ENCODE results near the gene RIOK1.

The RIOK1 gene

DNA sequence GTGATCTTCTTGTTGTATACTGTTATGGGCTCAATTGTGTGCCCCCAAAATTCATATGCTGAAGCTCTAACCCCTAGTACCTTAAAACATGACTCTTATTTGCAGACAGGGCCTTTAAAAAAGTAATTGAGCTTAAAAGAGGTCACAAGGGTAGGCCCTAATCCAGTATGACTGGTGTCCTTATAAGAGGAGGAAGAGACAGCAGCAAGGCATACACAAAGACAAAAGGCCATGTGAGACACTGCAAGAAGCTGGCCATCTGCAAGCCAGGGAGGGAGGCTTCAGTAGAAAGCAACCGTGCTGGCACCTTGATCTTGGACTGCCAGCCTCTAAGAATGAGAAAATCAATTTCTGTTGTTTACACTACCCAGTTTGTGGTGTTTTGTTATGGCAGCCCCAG lies 8.5 kb upstream of the RIOK1 start (continued):
- TF ChIP-seq, protein P1, sequence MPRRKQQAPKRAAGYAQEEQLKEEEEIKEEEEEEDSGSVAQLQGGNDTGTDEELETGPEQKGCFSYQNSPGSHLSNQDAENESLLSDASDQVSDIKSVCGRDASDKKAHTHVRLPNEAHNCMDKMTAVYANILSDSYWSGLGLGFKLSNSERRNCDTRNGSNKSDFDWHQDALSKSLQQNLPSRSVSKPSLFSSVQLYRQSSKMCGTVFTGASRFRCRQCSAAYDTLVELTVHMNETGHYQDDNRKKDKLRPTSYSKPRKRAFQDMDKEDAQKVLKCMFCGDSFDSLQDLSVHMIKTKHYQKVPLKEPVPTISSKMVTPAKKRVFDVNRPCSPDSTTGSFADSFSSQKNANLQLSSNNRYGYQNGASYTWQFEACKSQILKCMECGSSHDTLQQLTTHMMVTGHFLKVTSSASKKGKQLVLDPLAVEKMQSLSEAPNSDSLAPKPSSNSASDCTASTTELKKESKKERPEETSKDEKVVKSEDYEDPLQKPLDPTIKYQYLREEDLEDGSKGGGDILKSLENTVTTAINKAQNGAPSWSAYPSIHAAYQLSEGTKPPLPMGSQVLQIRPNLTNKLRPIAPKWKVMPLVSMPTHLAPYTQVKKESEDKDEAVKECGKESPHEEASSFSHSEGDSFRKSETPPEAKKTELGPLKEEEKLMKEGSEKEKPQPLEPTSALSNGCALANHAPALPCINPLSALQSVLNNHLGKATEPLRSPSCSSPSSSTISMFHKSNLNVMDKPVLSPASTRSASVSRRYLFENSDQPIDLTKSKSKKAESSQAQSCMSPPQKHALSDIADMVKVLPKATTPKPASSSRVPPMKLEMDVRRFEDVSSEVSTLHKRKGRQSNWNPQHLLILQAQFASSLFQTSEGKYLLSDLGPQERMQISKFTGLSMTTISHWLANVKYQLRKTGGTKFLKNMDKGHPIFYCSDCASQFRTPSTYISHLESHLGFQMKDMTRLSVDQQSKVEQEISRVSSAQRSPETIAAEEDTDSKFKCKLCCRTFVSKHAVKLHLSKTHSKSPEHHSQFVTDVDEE (CRISPR knock-in tag; IDR thresholded peaks at IDR 0.05), result no peak
- TF ChIP-seq PPARA (CRISPR knock-in tag; IDR thresholded peaks at IDR 0.05; ENCODE audit: borderline replicate concordance), result no peak
- no peak for TF ChIP-seq BACH2 (CRISPR knock-in tag; IDR thresholded peaks at IDR 0.05; ENCODE audit: borderline replicate concordance)
- no peak for TF ChIP-seq OSR1 (CRISPR knock-in tag; IDR thresholded peaks at IDR 0.05)
- TF ChIP-seq ZNF8 (CRISPR knock-in tag; IDR thresholded peaks at IDR 0.05), result no peak
- TF ChIP-seq, protein P2, sequence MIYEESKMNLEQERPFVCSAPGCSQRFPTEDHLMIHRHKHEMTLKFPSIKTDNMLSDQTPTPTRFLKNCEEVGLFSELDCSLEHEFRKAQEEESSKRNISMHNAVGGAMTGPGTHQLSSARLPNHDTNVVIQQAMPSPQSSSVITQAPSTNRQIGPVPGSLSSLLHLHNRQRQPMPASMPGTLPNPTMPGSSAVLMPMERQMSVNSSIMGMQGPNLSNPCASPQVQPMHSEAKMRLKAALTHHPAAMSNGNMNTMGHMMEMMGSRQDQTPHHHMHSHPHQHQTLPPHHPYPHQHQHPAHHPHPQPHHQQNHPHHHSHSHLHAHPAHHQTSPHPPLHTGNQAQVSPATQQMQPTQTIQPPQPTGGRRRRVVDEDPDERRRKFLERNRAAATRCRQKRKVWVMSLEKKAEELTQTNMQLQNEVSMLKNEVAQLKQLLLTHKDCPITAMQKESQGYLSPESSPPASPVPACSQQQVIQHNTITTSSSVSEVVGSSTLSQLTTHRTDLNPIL (CRISPR knock-in tag; IDR thresholded peaks at IDR 0.05; ENCODE audit: low read depth), result no peak
- TF ChIP-seq ARNTL (CRISPR knock-in tag; IDR thresholded peaks at IDR 0.05; ENCODE audit: borderline replicate concordance, low read depth), result no peak
- no peak for TF ChIP-seq TCF4 (CRISPR knock-in tag; IDR thresholded peaks at IDR 0.05; ENCODE audit: borderline replicate concordance)
- no peak for TF ChIP-seq TOX (CRISPR knock-in tag; IDR thresholded peaks at IDR 0.05; ENCODE audit: borderline replicate concordance)
- TF ChIP-seq ESRRG (CRISPR knock-in tag; IDR thresholded peaks at IDR 0.05), result no peak
- no peak for TF ChIP-seq RARB (CRISPR knock-in tag; IDR thresholded peaks at IDR 0.05)

DNA sequence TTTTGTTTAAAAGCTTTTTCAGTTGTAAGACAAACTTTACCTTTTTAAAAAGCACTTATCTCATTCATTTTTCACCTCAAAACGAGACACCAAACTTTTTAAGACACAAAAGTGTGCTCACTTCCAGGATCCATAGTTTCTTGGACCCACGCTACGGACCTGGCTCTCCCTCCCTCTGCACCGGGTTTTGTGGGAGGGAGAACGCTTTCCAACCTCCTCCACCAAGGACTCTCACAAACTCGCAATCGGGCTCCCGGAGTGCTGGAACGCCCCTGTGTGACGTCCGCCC lies 502 bp upstream of the RIOK1 start:
- ATAC-seq, result peak; percentile 64; the same call in 2 of the 3 replicates

More for the DNA sequence above, 502 bp upstream of the RIOK1 start:
- TF ChIP-seq ZFP3 (CRISPR knock-in tag; IDR thresholded peaks at IDR 0.05) (no peak), BACH2 (CRISPR knock-in tag; IDR thresholded peaks at IDR 0.05; ENCODE audit: borderline replicate concordance) (no peak), RARB (CRISPR knock-in tag; IDR thresholded peaks at IDR 0.05) (no peak), ZNF70 (CRISPR knock-in tag; IDR thresholded peaks at IDR 0.05) (no peak), GLIS3 (CRISPR knock-in tag; IDR thresholded peaks at IDR 0.05) (no peak), TCF4 (CRISPR knock-in tag; IDR thresholded peaks at IDR 0.05; ENCODE audit: borderline replicate concordance) (no peak), ISL1 (CRISPR knock-in tag; IDR thresholded peaks at IDR 0.05) (no peak), ZC3H10 (CRISPR knock-in tag; IDR thresholded peaks at IDR 0.05) (no peak), ZFP30 (CRISPR knock-in tag; IDR thresholded peaks at IDR 0.05) (no peak), ESRRG (CRISPR knock-in tag; IDR thresholded peaks at IDR 0.05) (no peak), SNAI2 (CRISPR knock-in tag; IDR thresholded peaks at IDR 0.05) (no peak), PPARA (CRISPR knock-in tag; IDR thresholded peaks at IDR 0.05; ENCODE audit: borderline replicate concordance) (no peak), OSR1 (CRISPR knock-in tag; IDR thresholded peaks at IDR 0.05) (no peak), CSDC2 (CRISPR knock-in tag; IDR thresholded peaks at IDR 0.05) (no peak)
- TF ChIP-seq, protein P3, sequence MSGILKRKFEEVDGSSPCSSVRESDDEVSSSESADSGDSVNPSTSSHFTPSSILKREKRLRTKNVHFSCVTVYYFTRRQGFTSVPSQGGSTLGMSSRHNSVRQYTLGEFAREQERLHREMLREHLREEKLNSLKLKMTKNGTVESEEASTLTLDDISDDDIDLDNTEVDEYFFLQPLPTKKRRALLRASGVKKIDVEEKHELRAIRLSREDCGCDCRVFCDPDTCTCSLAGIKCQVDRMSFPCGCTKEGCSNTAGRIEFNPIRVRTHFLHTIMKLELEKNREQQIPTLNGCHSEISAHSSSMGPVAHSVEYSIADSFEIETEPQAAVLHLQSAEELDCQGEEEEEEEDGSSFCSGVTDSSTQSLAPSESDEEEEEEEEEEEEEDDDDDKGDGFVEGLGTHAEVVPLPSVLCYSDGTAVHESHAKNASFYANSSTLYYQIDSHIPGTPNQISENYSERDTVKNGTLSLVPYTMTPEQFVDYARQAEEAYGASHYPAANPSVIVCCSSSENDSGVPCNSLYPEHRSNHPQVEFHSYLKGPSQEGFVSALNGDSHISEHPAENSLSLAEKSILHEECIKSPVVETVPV (CRISPR knock-in tag; IDR thresholded peaks at IDR 0.05), result no peak
- TF ChIP-seq, protein P1 (CRISPR knock-in tag; IDR thresholded peaks at IDR 0.05), result no peak
- TF ChIP-seq, protein P4, sequence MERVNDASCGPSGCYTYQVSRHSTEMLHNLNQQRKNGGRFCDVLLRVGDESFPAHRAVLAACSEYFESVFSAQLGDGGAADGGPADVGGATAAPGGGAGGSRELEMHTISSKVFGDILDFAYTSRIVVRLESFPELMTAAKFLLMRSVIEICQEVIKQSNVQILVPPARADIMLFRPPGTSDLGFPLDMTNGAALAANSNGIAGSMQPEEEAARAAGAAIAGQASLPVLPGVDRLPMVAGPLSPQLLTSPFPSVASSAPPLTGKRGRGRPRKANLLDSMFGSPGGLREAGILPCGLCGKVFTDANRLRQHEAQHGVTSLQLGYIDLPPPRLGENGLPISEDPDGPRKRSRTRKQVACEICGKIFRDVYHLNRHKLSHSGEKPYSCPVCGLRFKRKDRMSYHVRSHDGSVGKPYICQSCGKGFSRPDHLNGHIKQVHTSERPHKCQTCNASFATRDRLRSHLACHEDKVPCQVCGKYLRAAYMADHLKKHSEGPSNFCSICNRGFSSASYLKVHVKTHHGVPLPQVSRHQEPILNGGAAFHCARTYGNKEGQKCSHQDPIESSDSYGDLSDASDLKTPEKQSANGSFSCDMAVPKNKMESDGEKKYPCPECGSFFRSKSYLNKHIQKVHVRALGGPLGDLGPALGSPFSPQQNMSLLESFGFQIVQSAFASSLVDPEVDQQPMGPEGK (CRISPR knock-in tag; IDR thresholded peaks at IDR 0.05; ENCODE audit: borderline replicate concordance), result no peak
